ENCODE results near the gene TNRC6C.
A peak's percentile ranks its signal among the peaks of the same experiment; 100 is the strongest.

The TNRC6C gene

DNA sequence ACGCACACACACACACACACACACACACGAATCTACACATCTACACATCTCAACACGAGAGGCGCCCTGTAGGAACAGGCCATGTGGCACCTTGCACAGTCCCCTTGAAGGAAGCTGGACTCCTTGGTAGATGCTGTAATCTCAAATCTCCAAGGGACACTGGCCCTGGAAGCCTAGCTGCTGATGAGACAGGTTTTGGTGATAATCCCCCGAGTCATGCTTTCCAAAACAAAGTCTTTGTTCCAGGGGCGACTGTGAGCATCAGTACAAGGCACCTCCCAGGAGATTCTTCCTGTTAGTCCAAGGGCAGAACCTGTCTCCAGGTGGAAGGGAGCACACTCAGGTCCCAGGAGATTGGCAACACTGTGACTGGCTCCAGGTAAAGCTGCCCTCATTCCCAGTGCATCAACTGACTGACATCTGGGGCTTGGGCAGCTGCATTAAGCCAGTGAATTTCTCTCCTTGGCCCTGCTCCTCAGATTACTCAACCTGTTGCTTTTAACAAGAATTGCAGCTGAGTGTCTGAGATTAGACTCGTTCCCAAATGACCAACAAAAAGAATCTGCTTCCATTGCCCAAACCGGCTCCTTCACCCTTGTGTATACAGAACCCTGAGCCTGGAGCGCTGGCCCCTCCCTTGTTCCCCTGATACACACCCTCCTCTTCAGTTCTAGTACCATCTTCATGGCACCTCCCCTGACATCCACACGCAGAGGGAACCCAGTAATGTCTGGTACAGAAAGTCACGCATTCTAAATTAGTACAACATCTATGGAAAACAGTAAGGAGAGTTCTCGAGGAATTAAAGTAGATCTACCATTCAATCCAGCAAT, 13.9 kb upstream of the TNRC6C start:
- no peak overlapping the region for H3K27ac Mint-ChIP-seq
- H3K4me3 Mint-ChIP-seq: no peak overlapping the region
- TF ChIP-seq, protein P1, sequence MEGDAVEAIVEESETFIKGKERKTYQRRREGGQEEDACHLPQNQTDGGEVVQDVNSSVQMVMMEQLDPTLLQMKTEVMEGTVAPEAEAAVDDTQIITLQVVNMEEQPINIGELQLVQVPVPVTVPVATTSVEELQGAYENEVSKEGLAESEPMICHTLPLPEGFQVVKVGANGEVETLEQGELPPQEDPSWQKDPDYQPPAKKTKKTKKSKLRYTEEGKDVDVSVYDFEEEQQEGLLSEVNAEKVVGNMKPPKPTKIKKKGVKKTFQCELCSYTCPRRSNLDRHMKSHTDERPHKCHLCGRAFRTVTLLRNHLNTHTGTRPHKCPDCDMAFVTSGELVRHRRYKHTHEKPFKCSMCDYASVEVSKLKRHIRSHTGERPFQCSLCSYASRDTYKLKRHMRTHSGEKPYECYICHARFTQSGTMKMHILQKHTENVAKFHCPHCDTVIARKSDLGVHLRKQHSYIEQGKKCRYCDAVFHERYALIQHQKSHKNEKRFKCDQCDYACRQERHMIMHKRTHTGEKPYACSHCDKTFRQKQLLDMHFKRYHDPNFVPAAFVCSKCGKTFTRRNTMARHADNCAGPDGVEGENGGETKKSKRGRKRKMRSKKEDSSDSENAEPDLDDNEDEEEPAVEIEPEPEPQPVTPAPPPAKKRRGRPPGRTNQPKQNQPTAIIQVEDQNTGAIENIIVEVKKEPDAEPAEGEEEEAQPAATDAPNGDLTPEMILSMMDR (IDR thresholded peaks at IDR 0.05; ENCODE audit: unreplicated experiment in 3 of 3): no peak
- peaks cover 5% of the 10 kb centered on the region for H3K4me1 Mint-ChIP-seq
- no peaks in the 10 kb centered on the region for H3K36me3 Mint-ChIP-seq (ENCODE audit: low read depth)
- H3K9me3 Mint-ChIP-seq: peaks cover 6% of the 10 kb centered on the region
- peaks cover 24% of the 10 kb centered on the region for H3K27me3 Mint-ChIP-seq (ENCODE audit: low read depth)

DNA sequence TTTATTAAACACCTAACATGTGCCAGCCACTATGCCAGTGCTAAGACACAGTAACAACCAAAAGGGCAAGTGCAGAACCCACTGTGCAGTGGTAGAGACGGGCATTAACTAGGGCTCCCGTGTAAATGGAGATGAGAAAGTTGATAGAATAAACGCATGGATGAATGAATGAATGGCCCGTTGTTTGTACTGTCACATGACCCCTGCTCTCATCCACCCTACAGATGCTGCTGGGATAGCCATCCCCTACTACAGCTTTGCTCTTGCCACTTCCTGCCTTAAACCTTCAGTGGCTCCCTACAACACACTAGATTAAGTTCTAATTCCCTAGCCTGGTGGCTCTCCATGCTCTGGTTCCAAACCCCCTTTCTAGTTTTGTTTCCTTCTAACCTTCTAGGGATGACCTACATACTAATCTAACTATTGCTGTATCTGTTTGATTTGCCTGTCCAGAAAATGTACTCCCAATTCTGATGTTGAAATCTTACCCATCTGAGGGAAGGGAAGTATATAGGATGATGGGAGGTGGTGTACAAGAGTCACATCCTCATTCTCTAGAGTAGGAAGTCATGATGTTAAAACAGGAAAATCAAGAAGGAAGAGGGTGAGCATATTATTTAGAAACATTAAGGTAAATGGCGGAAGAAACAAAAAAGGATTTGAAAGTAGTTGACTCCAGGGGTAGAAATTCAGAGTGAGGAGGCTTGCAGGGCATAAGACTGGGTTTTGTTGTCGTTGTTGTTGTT, 11.4 kb upstream of the TNRC6C start:
- Mint-ChIP-seq H3K27ac (no peak overlapping the region), H3K4me3 (no peak overlapping the region), H3K27me3 (ENCODE audit: low read depth) (peaks cover 32% of the 10 kb centered on the region), H3K4me1 (peaks cover 5% of the 10 kb centered on the region), H3K36me3 (ENCODE audit: low read depth) (no peaks in the 10 kb centered on the region), H3K9me3 (peaks cover 6% of the 10 kb centered on the region)
- TF ChIP-seq, protein P1 (IDR thresholded peaks at IDR 0.05; ENCODE audit: unreplicated experiment in 3 of 3): no peak

DNA sequence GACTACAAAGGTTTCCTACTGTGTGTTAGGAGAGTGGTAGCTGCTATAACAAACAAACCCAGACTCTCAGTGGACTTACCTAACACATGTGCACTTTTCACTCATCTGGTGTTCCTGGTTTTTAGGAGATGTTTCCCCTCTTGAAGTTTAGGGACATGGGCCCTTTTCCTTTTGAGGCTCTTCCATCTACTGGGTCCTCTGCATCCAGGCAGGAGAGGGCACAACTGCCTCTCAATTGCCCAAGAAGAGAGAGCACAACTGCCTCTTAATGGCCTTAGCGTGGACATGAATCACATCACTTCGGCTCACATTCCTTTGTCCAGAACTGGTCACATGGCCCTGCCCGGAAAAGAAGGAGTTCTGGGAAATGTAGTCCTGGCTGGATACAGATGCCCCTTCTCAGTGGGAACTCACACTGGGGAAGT, 9.8 kb upstream of the TNRC6C start:
- Mint-ChIP-seq H3K27me3 (ENCODE audit: low read depth) (peaks cover 44% of the 10 kb centered on the region), H3K27ac (peak overlapping the region in 1 of 3 experiments; percentile 43), H3K36me3 (ENCODE audit: low read depth) (no peaks in the 10 kb centered on the region), H3K4me1 (peaks cover 5% of the 10 kb centered on the region), H3K9me3 (peaks cover 6% of the 10 kb centered on the region), H3K4me3 (peak overlapping the region in 2 of 3 experiments; percentile 39 to 54)
- TF ChIP-seq, protein P1 (IDR thresholded peaks at IDR 0.05; ENCODE audit: unreplicated experiment in 3 of 3): no peak

DNA sequence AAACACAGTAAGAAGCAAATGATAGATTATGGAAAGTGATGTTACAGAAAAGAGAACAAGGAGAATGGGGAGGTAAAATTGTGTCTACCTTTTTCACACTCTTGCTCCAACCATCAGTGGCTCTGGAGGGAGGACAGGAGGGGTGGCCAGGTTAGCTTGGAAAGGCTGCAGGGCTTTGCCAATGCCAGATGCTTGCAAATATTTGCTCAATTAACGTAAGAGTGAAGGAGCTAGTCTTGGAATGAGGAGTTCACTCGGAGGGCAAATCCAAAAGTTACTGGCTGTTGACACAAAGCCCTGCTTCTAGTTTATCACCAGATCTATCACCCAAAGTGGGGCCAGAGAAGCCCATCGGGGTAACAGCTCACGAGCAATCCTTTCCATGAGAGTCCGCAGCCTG, 7.4 kb upstream of the TNRC6C start:
- TF ChIP-seq, protein P1 (IDR thresholded peaks at IDR 0.05; ENCODE audit: unreplicated experiment in 3 of 3): no peak
- Mint-ChIP-seq H3K4me3 (no peak overlapping the region), H3K27me3 (ENCODE audit: low read depth) (peaks cover 57% of the 10 kb centered on the region), H3K9me3 (peaks cover 6% of the 10 kb centered on the region), H3K36me3 (ENCODE audit: low read depth) (no peaks in the 10 kb centered on the region), H3K27ac (no peak overlapping the region), H3K4me1 (no peaks in the 10 kb centered on the region)

DNA sequence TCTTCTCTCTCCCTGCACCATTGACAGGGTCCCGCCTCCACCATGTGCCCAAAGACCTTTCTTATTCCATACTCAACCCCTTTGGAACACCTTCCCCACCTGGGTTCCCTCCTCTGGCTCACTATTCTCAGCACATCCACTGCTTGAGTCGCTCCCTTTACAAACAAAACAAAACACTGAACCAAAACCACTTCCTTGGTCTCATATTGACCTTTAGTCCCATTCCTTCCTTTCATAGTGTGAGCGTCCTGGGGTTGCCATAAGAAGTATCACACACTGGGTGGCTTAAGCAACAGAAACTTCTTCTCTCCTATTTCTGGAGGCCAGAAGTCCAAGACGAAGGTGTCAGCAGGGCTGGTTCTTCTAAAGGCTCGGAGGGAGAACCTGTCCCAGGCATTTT, 6.1 kb upstream of the TNRC6C start:
- Mint-ChIP-seq H3K4me1 (peaks cover 4% of the 10 kb centered on the region), H3K27ac (no peak overlapping the region), H3K36me3 (ENCODE audit: low read depth) (no peaks in the 10 kb centered on the region), H3K9me3 (peaks cover 4% of the 10 kb centered on the region), H3K27me3 (ENCODE audit: low read depth) (peaks cover 70% of the 10 kb centered on the region), H3K4me3 (no peak overlapping the region)
- TF ChIP-seq, protein P1 (IDR thresholded peaks at IDR 0.05; ENCODE audit: unreplicated experiment in 3 of 3): no peak

Measured in nephron (organoid).